Renal pelvis (tissue), 4 donors: ENCODE measurements around the gene COL27A1. TPM values are rescaled to one million over a fixed set of nuclear protein-coding genes. Genes with fewer than 3 reads are reported as not detected.

Source experiments
- DNase-seq: peaks from one replicate; pipeline ENCODE4 v3.0.0-alpha.2; 2013
- polyA plus RNA-seq, 3 donors: library from polyadenylated mRNA; unstranded; fragments of 120-200 nt; gene quantifications; one replicate each; pipeline ENCODE4 v1.2.1, GENCODE V29; 2013; ENCODE audit not compliant: insufficient read length in 3 of 3

Gene COL27A1
- polyA plus RNA-seq, 3 donors = 31.8 to 51.5 (median 43.2) TPM

GRCh38 chr9:114357360-114357759 is 202.0 kb downstream of the COL27A1 start:
- DNase-seq = no peak

GRCh38 chr9:114357911-114358328 is 202.6 kb downstream of the COL27A1 start:
- DNase-seq = no peak

- no peak for DNase-seq
Measured at GRCh38 chr9:114359801-114360200, 204.5 kb downstream of the COL27A1 start.

GRCh38 chr9:114361542-114361941 is 206.2 kb downstream of the COL27A1 start:
- no peak for DNase-seq

Other genes starting within 250 kb of the COL27A1 start
- gene AMBP, start 77.2 kb upstream of the COL27A1 start, polyA plus RNA-seq = 1 to 10 TPM; 1.5 to 2.2 (median 1.9) TPM
- gene KIF12, start 56.2 kb upstream of the COL27A1 start, polyA plus RNA-seq = 100 to 1,000 TPM; 191 to 249 (median 227) TPM
- under 1 TPM in 1 of 3 donors, not detected in 2; 0.53 TPM for gene ORM1, start 167.6 kb downstream of the COL27A1 start, polyA plus RNA-seq
- gene ORM2, start 174.3 kb downstream of the COL27A1 start, polyA plus RNA-seq = not detected
- 10 to 100 TPM; 14.1 to 16.2 (median 15.6) TPM for gene AKNA, start 232.4 kb downstream of the COL27A1 start, polyA plus RNA-seq